ENCODE results near the gene GBP7.

GRCh38 chr1:89198491-89199072, 22.8 kb upstream of the GBP7 start, which contains the start of gene GBP4:
- TF ChIP-seq CTCF (IDR thresholded peaks at IDR 0.05) (no peak), EZH2phosphoT487 (IDR thresholded peaks at IDR 0.05) (no peak), EZH2 (IDR thresholded peaks at IDR 0.05) (no peak)
